ENCODE data around the gene DENND4A.
"Not testable (repeated sequence)": the region's sequence is repeated elsewhere in the genome, so short reads cannot be mapped to it uniquely, and the experiment has no call there.

Gene DENND4A

DNA sequence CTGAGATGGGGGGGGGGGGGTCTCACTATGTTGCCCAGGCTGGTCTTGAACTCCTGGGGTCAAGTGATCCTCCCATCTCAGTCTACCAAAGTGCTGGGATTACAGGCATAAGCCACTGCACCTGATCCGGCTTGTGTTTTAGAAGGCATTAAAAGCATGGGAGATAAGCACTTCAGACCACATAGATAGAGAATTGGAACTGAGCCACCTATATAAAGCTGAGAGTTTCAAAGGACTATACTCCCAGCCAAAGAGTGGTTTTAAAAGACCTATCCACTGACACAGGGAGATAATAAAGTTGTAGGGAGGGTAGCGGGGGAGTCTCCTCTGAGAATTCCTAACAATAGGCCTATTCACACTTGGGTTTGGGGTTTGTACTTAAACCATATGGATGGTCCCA lies 34.8 kb downstream of the DENND4A start:
- DNase-seq (ENCODE audit: low read depth): no peak

DNA sequence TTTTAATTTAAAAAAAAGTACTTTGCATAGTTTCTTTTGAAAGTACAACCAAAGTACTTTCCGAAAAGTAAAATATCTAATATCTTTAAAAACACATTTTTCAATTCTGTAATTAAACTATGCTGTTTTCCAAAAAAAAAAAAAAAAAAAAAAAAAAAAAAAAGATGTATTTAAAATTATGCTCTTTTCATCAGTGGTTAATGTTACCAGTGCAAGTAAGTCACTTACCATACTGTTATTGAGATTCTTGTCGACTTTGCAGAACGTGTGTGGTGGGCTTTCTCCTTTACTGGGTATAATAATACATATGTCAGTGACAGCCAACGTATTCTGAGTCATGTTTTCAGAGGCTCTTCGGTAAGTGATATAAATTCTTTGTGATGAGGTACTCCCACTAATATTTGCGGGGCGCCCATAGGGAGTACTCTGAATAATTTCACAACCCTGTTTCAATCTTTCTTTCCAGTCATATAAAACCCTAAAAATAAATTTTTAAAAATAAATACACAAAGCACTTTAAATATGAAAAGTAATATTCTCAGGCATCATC lies 39.9 kb downstream of the DENND4A start:
- DNase-seq (ENCODE audit: low read depth): no peak

DNA sequence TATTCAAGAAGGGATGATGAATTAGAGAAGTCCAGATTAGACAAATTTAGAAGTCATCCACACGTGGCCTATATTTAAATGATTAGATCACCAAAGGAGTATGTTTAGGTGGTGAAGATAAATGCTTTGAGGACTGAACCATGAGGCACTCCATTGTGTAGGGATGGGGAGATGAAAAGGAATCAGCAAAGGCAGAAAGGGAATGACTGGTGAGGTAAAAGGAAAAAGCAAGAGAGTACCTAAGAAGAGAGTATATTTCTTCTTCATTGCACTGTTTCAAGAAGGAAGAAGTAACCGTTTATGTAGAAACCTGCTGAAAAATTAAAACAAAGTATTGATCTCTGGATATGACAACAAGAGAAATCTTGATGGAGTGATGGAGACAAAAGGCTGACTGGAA lies 40.7 kb downstream of the DENND4A start:
- DNase-seq (ENCODE audit: low read depth): no peak

DNA sequence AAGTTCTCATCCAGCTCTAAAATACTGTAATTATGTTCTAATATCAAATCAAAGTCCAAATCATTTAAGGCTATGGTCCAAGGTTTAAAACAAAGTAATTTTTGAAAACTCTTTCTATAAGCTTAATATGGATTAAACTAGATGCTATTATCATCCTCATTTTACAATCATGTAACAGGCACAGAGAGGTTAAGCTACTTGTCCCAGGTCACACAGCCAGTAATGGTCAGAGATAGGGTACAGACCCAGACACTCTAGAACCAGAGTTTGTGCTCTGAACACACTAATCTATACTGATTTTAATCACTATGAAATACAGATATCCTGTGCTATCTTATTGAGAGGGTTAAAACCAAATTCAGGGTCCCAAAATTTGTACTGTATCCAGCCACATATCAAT lies 44.8 kb downstream of the DENND4A start:
- no peak for DNase-seq (ENCODE audit: low read depth)

DNA sequence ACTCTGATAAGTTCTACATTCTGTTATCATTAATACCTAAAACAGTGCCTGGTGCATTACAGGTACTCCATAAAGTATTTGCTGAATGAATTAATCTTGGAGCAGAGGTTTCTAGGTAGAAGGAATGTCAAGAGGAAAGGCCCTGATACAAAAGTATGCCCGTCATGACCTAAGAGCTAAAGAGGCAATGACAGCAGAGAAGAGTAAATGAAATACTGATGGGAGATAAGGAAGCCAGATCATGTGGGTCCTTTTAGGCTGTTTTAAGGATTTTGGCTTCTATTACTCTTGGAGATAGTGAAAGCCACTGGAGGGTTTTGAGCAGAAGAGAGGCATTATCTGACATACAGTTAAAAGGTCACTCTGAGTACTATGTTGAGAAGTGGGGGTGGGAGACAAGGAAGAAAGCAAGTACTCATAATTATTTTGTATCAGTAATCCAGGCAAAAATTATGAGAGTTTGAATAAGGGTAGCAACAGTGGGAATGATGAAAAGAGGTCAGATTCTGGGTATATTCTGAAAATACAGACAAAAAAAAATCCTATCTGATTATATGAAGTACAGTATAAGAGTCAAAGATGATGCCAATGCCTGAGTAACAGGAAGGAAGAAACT lies 48.3 kb downstream of the DENND4A start:
- DNase-seq (ENCODE audit: low read depth): no peak

DNA sequence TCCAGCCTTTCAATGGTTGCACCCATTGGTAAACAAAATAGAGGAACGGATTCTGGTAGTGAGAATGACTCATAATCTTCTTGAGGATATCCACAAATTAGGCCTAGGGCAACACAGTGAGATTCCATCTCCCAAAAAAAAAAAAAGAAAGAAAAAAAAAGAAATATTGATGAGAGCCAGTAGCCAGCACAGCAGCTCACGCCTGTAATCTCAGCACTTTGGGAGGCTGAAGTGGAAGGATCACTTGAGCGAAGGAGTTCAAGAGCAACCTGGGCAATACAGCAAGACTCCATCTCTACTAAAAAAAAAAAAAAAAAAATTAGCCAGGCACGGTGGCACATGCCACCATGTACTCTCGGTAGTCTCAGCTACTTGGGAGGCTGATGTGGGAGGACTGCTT lies 51.9 kb downstream of the DENND4A start:
- no peak for DNase-seq (ENCODE audit: low read depth)

DNA sequence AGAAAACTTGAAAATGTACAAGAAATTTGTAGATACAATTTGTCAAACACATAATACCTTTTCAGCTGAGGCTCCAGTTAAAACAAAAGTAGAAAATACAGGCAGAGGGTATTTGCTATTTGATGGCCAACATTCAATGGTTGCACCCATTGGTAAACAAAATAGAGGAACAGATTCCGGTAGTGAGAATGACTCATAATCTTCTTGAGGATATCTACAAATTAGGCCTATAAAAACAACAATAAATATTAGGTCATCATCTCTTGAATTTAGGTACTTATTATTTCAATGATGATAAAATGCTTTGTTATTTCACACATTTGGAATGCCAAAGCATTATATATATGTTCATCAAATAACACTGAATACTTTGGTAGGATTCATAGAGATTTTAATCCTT lies 53.4 kb downstream of the DENND4A start:
- no peak for DNase-seq (ENCODE audit: low read depth)

DNA sequence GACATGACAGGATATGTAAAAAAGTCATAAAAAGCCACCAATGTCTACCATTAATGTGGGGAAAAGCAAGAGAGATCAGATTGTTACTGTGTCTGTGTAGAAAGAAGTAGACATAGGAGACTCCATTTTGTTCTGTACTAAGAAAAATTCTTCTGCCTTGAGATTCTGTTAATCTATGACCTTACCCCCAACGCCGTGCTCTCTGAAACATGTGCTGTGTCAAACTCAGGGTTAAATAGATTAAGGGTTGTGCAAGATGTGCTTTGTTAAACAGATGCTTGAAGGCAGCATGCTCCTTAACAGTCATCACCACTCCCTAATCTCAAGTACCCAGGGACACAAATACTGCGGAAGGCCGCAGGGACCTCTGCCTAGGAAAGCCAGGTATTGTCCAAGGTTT lies 58.5 kb downstream of the DENND4A start:
- DNase-seq (ENCODE audit: low read depth): not testable (repeated sequence)

DNA sequence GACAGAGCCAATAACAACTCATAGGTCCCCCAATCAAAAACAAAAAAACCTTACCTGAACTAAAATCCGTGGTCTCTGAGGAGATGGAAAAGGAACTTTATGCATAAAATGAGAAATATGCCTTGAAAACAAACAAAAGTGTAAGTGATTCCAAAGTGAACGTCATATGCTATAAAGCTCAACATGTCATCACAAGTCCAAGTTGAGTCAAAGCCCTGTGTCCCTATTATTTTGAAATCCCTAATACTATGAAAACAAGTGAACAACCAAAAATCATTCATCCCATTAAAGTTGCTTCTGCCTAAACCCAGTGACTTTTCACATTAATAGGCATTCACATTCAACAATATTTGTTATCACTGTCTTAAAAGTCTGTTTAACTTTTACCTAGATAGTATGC lies 59.4 kb downstream of the DENND4A start:
- no peak for DNase-seq (ENCODE audit: low read depth)

DNA sequence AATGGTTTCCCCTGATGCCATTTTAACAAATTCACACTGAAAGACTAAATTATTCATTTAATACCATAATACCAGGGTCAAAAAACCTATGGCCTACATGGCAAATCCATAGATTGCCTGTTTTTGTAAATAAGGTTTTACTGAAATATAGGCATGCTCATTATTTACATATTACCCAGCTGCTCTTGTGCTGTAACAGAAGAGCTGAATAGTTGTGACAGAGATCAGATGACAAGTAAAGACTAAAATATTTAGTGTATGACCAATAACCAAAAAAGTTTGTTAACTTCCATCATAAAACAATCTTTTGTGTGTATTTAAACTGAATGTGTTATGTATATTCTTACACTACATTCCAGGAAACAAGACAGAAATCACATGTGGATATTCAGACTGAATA lies 60.2 kb downstream of the DENND4A start:
- DNase-seq (ENCODE audit: low read depth): no peak

DNA sequence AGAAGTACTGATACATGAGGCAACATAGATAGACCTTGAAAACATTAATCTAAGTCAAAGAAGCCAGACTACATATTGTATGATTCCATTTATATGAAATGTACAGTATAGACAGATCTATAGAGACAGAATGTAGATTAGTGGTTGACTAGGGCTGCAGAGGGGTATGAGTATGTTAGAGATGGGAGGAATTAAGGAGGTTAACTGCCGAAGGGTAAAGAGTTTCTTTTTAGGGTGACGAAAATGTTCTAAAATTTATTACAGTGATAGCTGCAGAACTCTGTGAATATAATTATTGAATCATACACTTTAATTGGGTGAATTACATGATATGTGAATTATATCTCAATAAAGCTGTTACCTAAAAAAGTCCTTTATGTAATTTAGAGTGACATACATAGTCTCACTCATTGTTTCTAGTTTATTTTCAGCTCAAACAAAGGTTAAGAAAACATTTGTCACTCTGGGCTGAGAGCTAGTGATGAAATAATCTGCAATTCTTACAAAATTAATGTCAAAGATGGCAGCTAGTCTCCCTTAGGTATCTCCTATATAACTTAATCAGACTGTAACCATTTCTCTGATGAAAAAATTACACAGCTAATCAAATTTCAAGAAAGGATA lies 61.4 kb downstream of the DENND4A start:
- DNase-seq (ENCODE audit: low read depth): no peak

DNA sequence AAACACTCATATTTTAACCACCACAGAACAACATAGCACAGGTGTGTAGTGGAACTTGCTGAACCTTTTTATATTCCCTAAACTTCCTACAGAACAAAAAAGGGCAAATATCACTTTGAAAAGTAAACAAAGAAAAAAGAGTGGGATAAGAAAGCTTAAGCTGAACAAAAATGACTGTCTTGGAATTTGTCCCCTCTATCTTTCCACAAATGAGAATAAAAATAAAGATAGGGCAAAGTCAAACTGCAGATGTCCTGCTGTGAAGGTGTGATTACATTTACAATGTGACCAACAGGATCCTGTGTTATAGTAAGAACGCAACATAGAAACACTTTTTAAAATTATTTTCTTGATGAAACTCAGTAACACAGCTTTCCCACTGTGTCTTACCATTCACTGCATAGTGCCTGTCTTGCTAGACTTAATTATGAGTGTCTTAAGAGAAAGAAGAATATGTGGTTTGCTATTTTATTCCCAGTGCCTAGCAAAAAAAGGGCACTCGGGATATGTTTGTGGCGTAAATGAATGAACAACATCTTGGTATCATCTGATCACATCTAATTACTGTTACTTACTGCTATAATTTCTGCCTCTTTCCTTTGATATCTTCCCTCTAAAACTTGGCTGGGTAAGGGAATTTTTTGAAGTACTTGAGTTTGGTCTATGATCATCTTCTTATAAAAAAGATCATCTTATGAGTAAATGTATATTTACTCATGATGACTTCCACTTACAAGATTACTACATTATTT lies 67.5 kb downstream of the DENND4A start:
- DNase-seq (ENCODE audit: low read depth): no peak

DNA sequence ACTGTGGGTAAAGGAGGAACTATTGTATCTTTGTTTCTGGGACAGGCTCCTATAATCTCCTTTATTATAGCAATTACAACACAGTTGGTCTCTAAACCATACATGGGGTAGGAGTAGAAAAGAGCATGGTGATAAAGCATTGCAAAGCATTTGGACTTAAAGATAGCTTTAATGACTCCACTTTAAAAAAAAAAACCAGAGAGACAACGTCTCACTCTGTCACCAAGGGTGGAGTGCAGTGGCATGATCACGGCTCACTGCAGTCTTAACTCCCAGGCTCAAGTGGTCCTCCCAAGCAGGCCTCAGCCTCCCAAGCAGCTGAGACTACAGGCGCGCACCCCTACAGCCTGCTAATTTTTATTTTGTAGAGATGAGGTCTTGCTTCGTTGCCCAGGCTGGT lies 68.2 kb downstream of the DENND4A start:
- DNase-seq (ENCODE audit: low read depth): no peak

DNA sequence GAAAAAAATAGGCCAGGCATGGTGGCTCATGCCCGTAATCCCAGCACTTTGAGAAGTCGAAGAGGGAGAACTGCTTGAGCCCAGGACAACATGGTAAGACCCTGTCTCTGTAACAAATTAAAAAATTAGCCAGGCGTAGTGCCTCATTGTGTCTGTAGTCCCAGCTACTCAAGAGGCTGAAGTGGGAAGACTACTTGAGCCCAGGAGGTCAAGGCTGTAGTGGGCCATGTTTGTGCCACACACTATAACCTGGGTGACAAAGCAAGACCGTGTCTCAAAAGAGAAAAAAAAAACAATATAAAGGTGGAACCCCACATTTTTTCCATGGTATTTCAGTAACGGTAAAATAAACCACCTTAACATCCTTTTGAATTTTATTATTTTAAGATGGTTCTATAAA lies 69.9 kb downstream of the DENND4A start:
- DNase-seq (ENCODE audit: low read depth): no peak

DNA sequence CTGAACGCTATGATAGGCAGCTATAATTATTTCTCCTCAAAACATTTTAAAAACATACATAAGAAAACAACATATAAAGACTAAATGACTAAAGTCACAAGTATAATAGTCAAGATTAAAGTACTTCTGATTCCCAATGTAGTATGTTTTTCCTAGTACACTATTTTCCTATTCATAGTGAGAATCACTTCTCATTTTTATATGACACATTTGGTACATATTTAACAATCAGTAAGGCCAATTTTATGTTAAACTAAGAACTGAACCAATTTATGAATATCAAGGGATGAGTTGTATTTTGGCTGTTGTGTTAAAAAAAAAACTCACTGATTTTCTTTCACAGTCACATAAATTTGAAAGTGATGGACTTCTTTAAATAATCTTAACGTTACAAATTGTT lies 79.7 kb downstream of the DENND4A start:
- DNase-seq (ENCODE audit: low read depth): no peak

DNA sequence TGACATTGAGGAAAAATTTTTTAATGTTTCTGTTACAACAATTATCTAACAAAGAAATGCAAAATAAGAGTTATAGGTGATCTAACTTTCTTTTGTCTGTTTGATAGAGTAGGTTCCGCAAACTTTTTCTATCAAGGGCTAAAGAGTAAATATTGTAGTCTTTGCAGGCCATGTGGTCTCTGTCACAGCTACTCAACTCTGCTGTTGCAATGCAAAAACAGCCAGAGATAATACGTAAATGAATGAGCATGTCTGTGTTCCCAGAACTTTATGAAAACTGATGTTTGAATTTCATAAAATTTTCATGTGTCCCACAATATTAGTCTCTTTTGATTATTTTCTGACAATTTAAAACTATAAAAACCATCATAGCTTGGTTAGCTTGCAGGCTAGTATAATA lies 97.0 kb downstream of the DENND4A start:
- no peak for DNase-seq (ENCODE audit: low read depth)

DNA sequence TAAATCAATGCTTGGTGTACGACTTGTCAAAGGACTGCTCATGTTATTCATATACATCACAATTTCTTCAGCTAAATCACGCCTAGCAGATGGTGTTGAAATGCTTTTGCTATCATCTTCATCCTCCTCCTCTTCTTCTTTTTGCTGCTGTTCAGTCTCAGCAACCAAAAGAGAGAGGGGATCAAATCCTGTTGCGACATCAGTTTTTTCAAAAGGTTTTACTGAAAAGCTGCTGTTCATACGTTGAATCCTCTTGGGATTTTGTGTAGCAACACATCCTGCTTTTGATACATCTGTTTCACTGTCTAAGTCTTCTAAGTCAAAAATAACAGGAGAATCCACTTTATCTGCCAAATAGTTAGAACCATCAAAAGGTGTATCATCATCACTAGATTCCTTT lies 101.3 kb downstream of the DENND4A start:
- no peak for DNase-seq (ENCODE audit: low read depth)

DNA sequence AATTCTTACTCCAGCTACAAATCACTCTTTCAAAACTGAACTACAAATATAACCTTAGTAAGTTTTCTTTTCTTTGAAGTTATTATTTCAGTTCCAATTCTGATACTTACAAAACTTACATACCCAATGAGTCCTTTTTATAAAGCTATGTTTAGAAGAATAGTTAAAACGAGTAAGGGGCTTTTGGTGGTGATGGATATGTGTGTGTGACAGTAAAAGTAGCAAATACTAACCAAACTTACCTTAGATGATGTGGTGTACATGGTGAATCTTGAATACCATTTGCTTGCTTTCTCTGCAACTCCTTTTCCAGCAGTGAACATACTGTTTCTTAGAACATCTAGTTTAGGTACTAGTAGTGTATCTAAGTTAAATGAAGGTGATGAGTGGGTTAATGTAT lies 101.9 kb downstream of the DENND4A start:
- DNase-seq (ENCODE audit: low read depth): no peak

DNA sequence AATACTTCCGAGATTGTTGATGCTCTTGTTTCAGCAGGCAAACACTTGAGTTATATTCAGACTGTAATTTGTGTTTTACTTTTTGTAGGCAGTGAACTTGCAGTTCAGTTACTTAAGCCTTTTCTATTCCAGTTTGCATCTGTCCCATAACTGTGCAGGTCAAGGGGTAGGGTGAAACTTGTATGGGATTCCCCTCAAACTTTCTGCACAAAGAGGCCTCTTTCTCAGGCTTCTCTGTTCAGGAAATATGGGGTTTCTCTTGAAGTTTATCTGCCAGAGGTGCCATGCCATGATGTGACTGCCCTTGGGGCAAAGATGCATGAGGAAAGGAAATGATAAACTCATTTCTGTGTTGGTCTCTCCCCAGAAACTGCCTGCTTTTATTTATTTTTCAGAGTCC lies 103.6 kb downstream of the DENND4A start:
- DNase-seq (ENCODE audit: low read depth): no peak

DNA sequence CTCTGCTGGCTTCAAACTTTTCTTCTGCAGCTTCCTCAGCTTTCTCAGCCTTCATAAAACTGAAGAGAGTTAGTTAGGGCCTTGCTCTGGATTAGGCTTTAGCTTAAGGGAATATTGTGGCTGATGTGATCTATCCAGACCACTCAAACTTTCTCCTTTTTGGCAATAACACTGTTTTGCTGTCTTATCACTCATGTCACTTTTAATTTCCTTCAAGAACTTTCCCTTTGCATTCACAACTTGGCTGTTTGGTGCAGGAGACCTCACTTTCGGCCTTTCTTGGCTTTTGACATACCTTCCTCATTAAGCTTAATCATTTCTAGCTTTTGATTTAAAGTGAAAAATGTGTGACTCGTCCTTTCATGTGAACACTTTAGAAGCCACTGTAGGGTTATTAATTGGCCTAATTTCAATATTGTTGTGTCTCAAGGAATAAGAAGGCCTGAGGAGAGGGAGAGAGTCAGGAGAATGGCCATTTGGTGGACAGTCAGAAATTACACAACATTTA lies 109.6 kb downstream of the DENND4A start:
- no peak for DNase-seq (ENCODE audit: low read depth)

DNA sequence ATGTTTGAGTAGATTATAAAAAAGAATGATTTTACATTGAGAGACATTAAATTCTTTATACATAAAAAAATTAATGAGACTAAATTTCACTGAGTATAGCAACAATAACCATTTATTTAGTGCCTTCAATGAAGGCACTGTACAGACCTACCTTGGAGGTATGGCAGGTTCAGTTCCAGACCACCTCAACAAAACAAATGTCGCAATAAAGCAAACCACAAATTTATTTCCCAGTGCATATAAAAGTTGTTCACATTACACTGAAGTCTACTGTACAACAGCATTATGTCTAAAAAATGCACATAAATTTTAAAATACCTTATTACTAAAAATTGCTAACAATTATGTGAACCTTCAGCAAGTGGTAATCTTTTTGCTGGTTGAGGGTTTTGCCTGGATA lies 111.5 kb downstream of the DENND4A start:
- no peak for DNase-seq (ENCODE audit: low read depth)

DNA sequence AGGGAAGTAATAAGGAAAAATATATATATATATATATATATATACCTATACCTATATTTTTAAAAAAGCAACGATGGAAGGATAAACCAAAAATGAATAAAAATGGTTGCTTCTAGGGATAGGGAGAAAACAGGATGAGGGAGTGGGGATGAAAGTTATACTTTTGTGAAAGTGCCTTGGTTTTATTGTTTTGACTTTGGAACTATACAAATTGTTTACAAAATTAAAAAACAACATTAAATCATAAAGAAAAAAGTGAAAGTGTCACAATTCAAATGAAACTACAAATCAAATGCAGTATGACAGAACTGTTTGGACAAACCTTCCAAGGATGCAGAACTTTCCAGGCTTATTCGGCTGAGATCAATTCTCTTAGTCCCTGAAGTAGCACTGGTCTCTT lies 116.0 kb downstream of the DENND4A start:
- no peak for DNase-seq (ENCODE audit: low read depth)

DNA sequence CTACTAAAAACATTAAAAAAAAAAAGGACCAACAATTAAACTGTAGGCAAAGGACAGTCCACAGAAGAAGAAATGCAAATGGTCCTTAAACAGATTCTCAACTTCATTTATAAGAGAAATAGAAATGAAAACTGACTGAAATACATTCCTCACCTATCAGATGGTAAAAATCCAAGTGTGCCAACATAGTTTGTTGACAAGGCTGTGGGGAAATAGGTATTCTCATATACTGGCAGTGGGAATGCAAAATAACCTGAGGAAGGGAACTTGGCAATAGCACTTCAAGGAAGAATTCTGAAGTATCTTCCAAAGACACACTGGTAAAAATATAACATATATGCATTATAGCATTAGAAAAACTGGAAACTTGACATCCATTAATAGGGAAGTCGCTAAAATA lies 116.5 kb downstream of the DENND4A start:
- DNase-seq (ENCODE audit: low read depth): no peak
